ENCODE data around the gene MAS1L.

MAS1L gene, protein sequence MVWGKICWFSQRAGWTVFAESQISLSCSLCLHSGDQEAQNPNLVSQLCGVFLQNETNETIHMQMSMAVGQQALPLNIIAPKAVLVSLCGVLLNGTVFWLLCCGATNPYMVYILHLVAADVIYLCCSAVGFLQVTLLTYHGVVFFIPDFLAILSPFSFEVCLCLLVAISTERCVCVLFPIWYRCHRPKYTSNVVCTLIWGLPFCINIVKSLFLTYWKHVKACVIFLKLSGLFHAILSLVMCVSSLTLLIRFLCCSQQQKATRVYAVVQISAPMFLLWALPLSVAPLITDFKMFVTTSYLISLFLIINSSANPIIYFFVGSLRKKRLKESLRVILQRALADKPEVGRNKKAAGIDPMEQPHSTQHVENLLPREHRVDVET

DNA sequence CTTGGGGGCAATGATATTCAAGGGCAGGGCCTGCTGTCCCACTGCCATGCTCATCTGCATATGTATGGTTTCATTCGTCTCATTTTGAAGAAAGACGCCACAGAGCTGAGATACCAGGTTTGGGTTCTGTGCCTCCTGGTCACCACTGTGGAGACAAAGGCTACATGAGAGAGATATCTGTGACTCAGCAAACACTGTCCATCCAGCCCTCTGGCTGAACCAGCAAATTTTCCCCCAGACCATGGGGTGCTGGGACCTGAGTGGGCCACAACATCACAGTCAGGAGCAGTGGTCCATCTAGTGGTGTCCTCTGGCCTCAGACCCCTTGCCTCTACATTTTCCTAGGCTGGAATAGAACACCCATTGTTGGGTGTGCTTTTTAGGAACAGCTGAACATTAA is at the start of gene MAS1L:
Gene MAS1L, minus strand, starts transcription at position 297 of the 400 bp plus-strand sequence. Its CDS starts 54 bp downstream, at position 243.
- H3K4me1 ChIP-seq (ENCODE audit: insufficient read depth, poor library complexity, severe bottlenecking): no peaks in the 10 kb centered on the region
- no peaks in the 10 kb centered on the region for H3K9me3 ChIP-seq (ENCODE audit: severe bottlenecking)
- H3K27ac ChIP-seq (ENCODE audit: poor library complexity, severe bottlenecking): no peak within 1 kb of the TSS
- H3K4me3 ChIP-seq (ENCODE audit: severe bottlenecking): no peak within 1 kb of the TSS
- no peak for DNase-seq (ENCODE audit: low spot score)
- no peaks in the 10 kb centered on the region for H3K27me3 ChIP-seq (ENCODE audit: insufficient read depth, poor library complexity, severe bottlenecking)
- TF ChIP-seq, protein P1, sequence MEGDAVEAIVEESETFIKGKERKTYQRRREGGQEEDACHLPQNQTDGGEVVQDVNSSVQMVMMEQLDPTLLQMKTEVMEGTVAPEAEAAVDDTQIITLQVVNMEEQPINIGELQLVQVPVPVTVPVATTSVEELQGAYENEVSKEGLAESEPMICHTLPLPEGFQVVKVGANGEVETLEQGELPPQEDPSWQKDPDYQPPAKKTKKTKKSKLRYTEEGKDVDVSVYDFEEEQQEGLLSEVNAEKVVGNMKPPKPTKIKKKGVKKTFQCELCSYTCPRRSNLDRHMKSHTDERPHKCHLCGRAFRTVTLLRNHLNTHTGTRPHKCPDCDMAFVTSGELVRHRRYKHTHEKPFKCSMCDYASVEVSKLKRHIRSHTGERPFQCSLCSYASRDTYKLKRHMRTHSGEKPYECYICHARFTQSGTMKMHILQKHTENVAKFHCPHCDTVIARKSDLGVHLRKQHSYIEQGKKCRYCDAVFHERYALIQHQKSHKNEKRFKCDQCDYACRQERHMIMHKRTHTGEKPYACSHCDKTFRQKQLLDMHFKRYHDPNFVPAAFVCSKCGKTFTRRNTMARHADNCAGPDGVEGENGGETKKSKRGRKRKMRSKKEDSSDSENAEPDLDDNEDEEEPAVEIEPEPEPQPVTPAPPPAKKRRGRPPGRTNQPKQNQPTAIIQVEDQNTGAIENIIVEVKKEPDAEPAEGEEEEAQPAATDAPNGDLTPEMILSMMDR (IDR thresholded peaks at IDR 0.05; ENCODE audit: poor library complexity, severe bottlenecking): no peak
- ATAC-seq (ENCODE audit: low read depth): no peak
- H3K36me3 ChIP-seq (ENCODE audit: low read depth): no peaks in the 10 kb centered on the region

DNA sequence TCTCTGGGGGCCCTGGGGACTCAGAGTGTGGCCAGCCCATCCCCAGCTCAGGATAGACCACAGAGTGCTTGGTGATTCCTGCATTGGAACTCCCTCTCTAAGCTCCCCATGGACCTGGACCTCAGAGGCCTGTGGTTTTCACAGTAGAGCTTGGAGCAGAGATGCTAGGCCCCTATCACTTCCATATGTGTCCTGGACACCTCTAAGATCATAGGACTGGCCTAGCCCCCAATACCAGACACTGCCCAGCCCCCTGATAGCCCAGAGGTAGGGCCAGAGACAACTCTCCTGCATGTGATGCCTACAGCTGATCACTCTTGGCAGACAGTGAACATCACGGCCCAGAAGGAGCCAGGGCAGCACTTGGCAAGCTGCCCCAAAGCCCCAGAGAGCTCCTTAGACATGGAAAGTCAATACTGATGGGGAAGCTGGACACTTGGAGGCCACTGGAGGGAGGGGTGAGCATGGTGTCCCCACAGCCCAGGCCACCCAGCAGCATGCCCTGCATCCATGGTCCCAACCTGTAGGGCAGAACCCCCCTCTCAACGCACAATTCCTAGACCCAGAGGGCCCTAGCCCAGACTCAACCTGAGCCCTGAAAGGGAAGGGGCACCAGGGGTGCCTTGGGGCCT is 44.7 kb upstream of the MAS1L start:
- Histone ChIP-seq H3K27me3 (ENCODE audit: insufficient read depth, poor library complexity, severe bottlenecking) (no peaks in the 10 kb centered on the region), H3K36me3 (ENCODE audit: low read depth) (no peaks in the 10 kb centered on the region), H3K4me3 (ENCODE audit: severe bottlenecking) (no peak overlapping the region), H3K4me1 (ENCODE audit: insufficient read depth, poor library complexity, severe bottlenecking) (no peaks in the 10 kb centered on the region), H3K27ac (ENCODE audit: poor library complexity, severe bottlenecking) (no peak overlapping the region), H3K9me3 (ENCODE audit: severe bottlenecking) (no peaks in the 10 kb centered on the region)
- ATAC-seq (ENCODE audit: low read depth) (no peak), DNase-seq (ENCODE audit: low spot score) (no peak)
- TF ChIP-seq, protein P1 (IDR thresholded peaks at IDR 0.05; ENCODE audit: poor library complexity, severe bottlenecking): no peak

DNA sequence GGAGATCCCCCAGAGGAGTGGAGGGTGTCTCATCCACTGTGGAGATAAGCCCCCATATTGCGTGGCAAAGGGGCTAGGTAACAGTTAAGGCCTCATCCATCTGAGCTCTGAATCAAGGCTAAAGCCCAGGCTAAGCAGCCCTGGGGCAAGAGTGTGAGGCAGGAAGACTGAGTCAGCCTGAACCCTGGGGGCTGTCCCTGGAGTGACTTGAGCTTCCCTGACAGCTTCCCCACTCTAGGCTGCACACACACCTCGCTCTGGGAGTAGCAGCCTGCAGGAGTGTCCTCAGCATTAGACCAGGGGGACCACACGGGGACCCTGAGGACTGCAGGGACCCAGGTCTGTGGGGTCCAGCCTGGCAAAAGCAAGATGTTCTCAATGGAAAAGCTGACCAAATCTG is 43.9 kb upstream of the MAS1L start:
- DNase-seq (ENCODE audit: low spot score) (no peak), ATAC-seq (ENCODE audit: low read depth) (peak; percentile 67)
- no peaks in the 10 kb centered on the region for H3K27me3 ChIP-seq (ENCODE audit: insufficient read depth, poor library complexity, severe bottlenecking)
- H3K4me3 ChIP-seq (ENCODE audit: severe bottlenecking): no peak overlapping the region
- no peak overlapping the region for H3K27ac ChIP-seq (ENCODE audit: poor library complexity, severe bottlenecking)
- H3K4me1 ChIP-seq (ENCODE audit: insufficient read depth, poor library complexity, severe bottlenecking): no peaks in the 10 kb centered on the region
- H3K36me3 ChIP-seq (ENCODE audit: low read depth): no peaks in the 10 kb centered on the region
- TF ChIP-seq, protein P1 (IDR thresholded peaks at IDR 0.05; ENCODE audit: poor library complexity, severe bottlenecking): no peak
- H3K9me3 ChIP-seq (ENCODE audit: severe bottlenecking): no peaks in the 10 kb centered on the region

DNA sequence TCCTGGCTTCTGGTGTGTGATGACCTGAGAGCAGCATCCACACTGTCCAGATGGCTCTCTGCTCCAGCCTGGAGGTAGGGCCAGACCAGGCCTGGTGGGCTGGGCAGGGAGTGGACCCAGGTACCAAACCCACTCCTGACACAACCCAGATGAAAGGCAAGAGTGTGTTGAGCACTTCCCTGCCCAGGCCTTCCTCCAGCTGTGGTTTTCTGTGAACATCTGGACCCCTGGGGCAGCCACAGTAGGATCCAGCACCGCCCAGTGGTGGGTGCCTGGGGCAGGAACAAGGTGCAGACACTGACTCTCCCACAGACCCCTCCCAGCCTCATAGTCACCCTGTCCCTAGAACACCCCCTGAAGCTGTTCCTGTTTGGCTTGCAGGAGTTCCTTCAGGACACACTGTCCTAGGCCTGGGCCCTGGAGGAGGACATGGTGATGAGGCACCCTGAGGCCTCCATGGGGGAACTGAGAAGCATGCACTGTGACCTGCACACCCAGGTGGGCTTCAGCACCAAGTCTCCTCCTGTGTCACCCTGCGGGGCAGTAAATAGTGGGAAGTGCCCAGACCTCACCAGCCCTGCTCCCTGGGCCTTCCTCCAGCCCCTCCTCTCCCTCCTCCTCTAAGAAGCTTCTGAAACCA is 43.0 kb upstream of the MAS1L start:
- no peaks in the 10 kb centered on the region for H3K4me1 ChIP-seq (ENCODE audit: insufficient read depth, poor library complexity, severe bottlenecking)
- H3K27ac ChIP-seq (ENCODE audit: poor library complexity, severe bottlenecking): no peak overlapping the region
- no peaks in the 10 kb centered on the region for H3K27me3 ChIP-seq (ENCODE audit: insufficient read depth, poor library complexity, severe bottlenecking)
- H3K9me3 ChIP-seq (ENCODE audit: severe bottlenecking): no peaks in the 10 kb centered on the region
- DNase-seq (ENCODE audit: low spot score): no peak
- ATAC-seq (ENCODE audit: low read depth): no peak
- TF ChIP-seq, protein P1 (IDR thresholded peaks at IDR 0.05; ENCODE audit: poor library complexity, severe bottlenecking): no peak
- no peaks in the 10 kb centered on the region for H3K36me3 ChIP-seq (ENCODE audit: low read depth)
- no peak overlapping the region for H3K4me3 ChIP-seq (ENCODE audit: severe bottlenecking)

Measured in RWPE2 (cell line).